Breast epithelium (tissue), 3 donors: ENCODE data around the gene LMAN1.

Source experiments
- POLR2A ChIP-seq: fragments of 450-650 bp; IDR thresholded peaks from one replicate; pipeline ENCODE4 v1.6.1; 2016; ENCODE audit warnings: antibody characterized with exemption, mild to moderate bottlenecking, moderate library complexity
- POLR2AphosphoS5 ChIP-seq, 3 donors: sonication (generic); formaldehyde crosslinking; IDR thresholded peaks; one replicate each; pipeline ENCODE4 v1.6.1; 2017; ENCODE audit warnings: antibody characterized with exemption in 3 of 3
- TF ChIP-seq, protein P1 (sequence below), 3 donors: fragments of 450-650 bp; IDR thresholded peaks; one replicate each; pipeline ENCODE4 v1.5.1; 2016 to 2017; ENCODE audit warnings: antibody characterized with exemption in 3 of 3, mild to moderate bottlenecking in 3 of 3, moderate library complexity in 3 of 3

DNA sequence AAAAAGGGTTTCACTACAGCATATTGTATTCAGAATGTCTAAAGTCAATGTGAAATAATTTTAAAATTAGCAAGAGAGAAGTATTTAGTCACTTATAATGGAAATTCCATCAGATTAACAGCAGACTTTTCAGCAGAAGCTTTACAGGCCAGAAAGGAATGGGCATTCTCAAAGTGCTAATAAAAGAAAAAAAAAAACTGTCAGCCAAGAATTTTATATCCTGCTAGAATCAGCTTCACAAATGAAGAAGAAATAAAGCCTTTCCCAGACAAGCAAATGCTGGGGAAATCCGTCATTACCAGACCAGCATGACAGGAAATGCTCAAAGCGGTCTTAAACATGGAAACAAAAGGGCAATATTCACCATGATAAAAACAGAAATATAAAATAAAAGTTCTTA is 18.8 kb downstream of the LMAN1 start:
- no peak for TF ChIP-seq POLR2A
- TF ChIP-seq, protein P1, sequence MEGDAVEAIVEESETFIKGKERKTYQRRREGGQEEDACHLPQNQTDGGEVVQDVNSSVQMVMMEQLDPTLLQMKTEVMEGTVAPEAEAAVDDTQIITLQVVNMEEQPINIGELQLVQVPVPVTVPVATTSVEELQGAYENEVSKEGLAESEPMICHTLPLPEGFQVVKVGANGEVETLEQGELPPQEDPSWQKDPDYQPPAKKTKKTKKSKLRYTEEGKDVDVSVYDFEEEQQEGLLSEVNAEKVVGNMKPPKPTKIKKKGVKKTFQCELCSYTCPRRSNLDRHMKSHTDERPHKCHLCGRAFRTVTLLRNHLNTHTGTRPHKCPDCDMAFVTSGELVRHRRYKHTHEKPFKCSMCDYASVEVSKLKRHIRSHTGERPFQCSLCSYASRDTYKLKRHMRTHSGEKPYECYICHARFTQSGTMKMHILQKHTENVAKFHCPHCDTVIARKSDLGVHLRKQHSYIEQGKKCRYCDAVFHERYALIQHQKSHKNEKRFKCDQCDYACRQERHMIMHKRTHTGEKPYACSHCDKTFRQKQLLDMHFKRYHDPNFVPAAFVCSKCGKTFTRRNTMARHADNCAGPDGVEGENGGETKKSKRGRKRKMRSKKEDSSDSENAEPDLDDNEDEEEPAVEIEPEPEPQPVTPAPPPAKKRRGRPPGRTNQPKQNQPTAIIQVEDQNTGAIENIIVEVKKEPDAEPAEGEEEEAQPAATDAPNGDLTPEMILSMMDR (IDR thresholded peaks at IDR 0.05), result no peak
- no peak for TF ChIP-seq POLR2AphosphoS5 (IDR thresholded peaks at IDR 0.05)
